HPDE6-E6E7 (cell line): ENCODE results near the gene MLLT6.

Source experiments
- DNase-seq: peaks from one replicate; pipeline ENCODE4 v3.0.0; 2011; ENCODE audit warnings: missing footprints; ENCODE audit errors: extremely low spot score

The MLLT6 gene

DNA sequence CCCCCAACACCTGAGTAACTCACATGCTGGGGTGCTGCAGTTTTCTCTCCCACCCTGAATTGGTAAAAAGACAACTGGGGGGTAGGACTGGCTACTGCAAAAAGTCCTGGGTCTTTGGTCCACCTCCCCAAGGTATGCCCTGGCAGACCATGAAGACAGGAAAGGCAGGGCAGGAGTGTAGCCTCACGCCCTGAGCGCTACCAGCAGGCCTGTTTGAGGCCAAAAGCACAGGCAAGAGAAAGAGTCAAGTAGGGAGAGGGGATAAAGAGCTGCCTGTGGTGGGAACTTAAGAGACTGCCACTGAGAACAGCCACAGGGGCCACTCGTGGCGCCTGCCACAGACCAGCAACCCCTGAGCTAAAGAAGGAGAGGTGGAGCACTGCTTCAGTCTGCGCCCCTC, 61.3 kb downstream of the MLLT6 start:
- no peak for DNase-seq

DNA sequence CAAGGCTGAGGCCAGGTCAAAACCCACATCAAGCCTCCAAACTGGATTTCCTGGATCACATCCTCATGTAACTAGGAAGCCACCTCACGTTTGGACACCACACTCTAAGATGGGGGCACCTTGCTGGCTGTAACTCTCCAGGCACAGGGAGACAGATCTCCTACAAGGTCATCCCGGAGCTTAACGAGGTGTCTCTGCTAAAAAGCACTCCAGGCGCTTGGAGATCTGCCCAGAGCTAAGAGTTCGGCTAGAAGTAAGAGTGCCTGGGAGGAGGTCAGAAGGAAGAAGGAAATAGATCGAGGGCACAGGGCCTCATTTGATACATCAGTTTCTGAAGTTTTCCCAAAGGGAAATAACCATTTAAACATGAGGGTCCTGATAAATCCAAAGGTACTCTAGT, 63.3 kb downstream of the MLLT6 start:
- DNase-seq: no peak

DNA sequence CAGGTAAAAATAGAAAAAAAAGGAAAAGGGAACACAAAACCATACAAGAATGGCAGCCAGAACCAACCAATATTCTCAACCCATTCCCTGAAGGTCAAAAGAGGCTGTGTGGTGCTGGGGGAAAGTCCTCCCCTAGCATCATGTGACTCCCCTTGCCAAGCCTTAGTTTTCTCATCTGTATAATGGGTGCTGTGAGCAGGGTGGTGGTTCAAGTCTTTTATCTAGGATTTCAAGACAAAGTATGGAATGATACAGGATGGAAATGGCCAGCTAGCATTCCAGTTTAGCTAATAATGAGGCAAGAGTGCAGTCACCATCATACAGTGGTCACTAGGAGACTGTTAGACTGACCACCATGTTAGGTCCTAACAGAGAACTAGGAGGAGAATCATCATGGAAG, 68.2 kb downstream of the MLLT6 start:
- DNase-seq: no peak

DNA sequence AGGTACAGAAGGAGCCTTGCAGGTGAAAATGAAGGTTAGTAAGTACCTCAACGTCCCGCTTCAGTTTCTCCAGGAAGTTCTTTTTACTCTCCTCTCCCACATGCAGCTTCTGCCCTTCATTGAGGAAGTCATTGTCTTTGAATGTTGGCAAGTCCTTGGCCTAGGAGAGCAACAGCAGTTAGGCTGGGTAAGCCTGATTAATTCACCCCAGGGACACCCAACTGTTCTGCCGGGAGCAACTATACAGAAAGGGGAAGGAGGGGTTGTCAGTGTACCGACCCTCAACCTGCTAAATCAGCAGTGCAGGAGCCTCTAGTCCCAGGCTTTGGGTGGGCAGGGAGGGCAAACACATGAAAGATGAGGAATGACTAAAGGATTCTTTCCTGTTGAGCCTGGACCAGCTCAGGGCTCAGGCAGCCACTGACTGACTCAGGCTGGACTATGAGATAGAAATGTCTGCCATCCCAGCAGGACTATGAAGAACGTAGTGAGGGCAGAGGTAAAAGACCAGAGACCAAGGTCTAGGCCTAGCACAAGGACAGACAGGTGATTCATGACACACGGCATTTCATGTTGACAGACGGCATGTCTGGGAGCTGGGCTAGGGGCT, 72.7 kb downstream of the MLLT6 start:
- DNase-seq: no peak
